C4-2B (cell line): ENCODE results near the gene ASF1A.

Experiments used
- H3K27ac ChIP-seq: fragments of 450-650 bp; 2 replicates; pipeline ENCODE4 v1.5.1; 2017
- CTCF ChIP-seq: fragments of 450-650 bp; conservative IDR thresholded peaks from 2 replicates; pipeline ENCODE4 v1.5.1; 2017; ENCODE audit warnings: mild to moderate bottlenecking
- ZFX ChIP-seq: fragments of 450-650 bp; IDR thresholded peaks from 2 replicates; pipeline ENCODE4 v1.6.1; 2017

The ASF1A gene

GRCh38 chr6:118893807-118894424, at the start of gene ASF1A:
Gene ASF1A (plus strand): TSS chr6:118894152. CDS start chr6:118894414, 262 bp downstream.
- peak within 1 kb of the TSS; percentile 98 for H3K27ac ChIP-seq
- TF ChIP-seq ZFX (no peak), CTCF (peak; percentile 84)

- H3K27ac ChIP-seq = no peak overlapping the region
- no peak for TF ChIP-seq ZFX
- no peak for TF ChIP-seq CTCF
Observed at GRCh38 chr6:118844915-118845314, 49.0 kb upstream of the ASF1A start.

GRCh38 chr6:118853408-118853807, 40.5 kb upstream of the ASF1A start:
- no peak overlapping the region for H3K27ac ChIP-seq
- no peak for TF ChIP-seq CTCF
- TF ChIP-seq ZFX = no peak

- TF ChIP-seq CTCF = no peak
- no peak for TF ChIP-seq ZFX
Observed at GRCh38 chr6:118856301-118856700, 37.7 kb upstream of the ASF1A start.

GRCh38 chr6:118859517-118860064, 34.4 kb upstream of the ASF1A start:
- no peak for TF ChIP-seq ZFX
- no peak for TF ChIP-seq CTCF
- H3K27ac ChIP-seq = no peak overlapping the region

More at GRCh38 chr6:118856301-118856700, 37.7 kb upstream of the ASF1A start:
- H3K27ac ChIP-seq = no peak overlapping the region

- TF ChIP-seq CTCF (no peak), ZFX (no peak)
Observed at GRCh38 chr6:118860363-118860762, 33.6 kb upstream of the ASF1A start.

GRCh38 chr6:118860880-118861279, 33.1 kb upstream of the ASF1A start:
- no peak for TF ChIP-seq CTCF
- no peak for TF ChIP-seq ZFX

More at GRCh38 chr6:118860363-118860762, 33.6 kb upstream of the ASF1A start:
- no peak overlapping the region for H3K27ac ChIP-seq

More at GRCh38 chr6:118860880-118861279, 33.1 kb upstream of the ASF1A start:
- H3K27ac ChIP-seq = no peak overlapping the region
